ENCODE measurements around the gene DNAAF3. TPM values are rescaled to one million over a fixed set of nuclear protein-coding genes. Genes with fewer than 3 reads are reported as not detected.
"Not testable (repeated sequence)": the region's sequence is repeated elsewhere in the genome, so short reads cannot be mapped to it uniquely, and the experiment has no call there.

DNAAF3 gene
- total RNA-seq, 1 donor from 2014 or later = 18.4 TPM

DNA sequence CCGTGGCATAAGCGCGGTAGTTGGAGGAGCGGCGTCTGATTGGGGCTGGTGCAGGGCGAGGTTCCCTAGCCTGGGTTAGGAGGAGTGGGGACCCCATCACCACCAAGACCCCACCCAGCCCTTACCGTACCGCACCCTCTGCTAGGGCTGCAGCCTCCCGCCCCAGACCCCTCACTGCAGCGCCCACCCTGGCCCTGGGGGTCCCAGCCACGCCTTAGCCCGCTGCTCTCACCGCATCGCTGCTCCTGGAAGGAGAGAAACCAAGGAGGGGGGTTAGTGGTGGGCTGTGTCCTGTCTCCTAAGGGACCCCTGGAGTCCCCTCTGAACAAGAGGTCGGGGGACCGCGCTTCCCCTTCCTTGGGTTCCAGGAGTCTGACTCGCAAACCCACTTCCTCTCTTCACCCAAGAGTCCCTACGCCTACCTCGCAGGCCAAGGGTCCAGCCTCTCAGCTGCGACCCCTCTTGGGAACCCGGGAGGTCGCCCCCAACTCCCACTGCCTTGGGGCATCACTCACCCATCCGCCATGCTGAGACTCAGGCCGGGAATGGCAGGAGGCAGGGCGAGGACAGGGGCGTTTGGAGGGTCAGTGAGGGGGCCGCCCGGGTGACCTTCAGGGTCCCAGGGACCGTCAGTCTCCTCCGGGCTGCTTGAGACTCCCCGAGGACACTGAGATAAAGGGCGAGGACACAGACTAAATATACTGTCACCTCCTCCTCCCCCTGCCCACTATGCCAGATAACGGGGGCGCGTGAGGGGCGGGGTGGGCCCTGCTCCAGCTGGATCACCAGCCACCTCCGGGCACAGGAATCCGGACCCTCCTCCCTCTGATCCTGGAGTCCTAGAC is 9.1 kb downstream of the DNAAF3 start, which contains the start of gene TNNI3:
Gene TNNI3, minus strand, starts transcription at position 669 of the 845 bp plus-strand sequence. Its CDS starts 143 bp downstream, at position 526.
- H3K27me3 Mint-ChIP-seq = peaks cover 36% of the 10 kb centered on the region
- H3K27ac Mint-ChIP-seq = no peak within 1 kb of the TSS
- peak within 1 kb of the TSS; percentile 75 for H3K4me3 Mint-ChIP-seq (ENCODE audit: low read depth)
- no peaks in the 10 kb centered on the region for H3K9me3 Mint-ChIP-seq (ENCODE audit: low read depth)
- DNase-seq (ENCODE audit: low spot score, unreplicated experiment) = no peak
- H3K36me3 Mint-ChIP-seq (ENCODE audit: insufficient read depth) = no peaks in the 10 kb centered on the region
- TF ChIP-seq, protein P1, sequence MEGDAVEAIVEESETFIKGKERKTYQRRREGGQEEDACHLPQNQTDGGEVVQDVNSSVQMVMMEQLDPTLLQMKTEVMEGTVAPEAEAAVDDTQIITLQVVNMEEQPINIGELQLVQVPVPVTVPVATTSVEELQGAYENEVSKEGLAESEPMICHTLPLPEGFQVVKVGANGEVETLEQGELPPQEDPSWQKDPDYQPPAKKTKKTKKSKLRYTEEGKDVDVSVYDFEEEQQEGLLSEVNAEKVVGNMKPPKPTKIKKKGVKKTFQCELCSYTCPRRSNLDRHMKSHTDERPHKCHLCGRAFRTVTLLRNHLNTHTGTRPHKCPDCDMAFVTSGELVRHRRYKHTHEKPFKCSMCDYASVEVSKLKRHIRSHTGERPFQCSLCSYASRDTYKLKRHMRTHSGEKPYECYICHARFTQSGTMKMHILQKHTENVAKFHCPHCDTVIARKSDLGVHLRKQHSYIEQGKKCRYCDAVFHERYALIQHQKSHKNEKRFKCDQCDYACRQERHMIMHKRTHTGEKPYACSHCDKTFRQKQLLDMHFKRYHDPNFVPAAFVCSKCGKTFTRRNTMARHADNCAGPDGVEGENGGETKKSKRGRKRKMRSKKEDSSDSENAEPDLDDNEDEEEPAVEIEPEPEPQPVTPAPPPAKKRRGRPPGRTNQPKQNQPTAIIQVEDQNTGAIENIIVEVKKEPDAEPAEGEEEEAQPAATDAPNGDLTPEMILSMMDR (IDR thresholded peaks at IDR 0.05; ENCODE audit: unreplicated experiment) = no peak
- peaks cover 2% of the 10 kb centered on the region for H3K4me1 Mint-ChIP-seq (ENCODE audit: low read depth)

DNA sequence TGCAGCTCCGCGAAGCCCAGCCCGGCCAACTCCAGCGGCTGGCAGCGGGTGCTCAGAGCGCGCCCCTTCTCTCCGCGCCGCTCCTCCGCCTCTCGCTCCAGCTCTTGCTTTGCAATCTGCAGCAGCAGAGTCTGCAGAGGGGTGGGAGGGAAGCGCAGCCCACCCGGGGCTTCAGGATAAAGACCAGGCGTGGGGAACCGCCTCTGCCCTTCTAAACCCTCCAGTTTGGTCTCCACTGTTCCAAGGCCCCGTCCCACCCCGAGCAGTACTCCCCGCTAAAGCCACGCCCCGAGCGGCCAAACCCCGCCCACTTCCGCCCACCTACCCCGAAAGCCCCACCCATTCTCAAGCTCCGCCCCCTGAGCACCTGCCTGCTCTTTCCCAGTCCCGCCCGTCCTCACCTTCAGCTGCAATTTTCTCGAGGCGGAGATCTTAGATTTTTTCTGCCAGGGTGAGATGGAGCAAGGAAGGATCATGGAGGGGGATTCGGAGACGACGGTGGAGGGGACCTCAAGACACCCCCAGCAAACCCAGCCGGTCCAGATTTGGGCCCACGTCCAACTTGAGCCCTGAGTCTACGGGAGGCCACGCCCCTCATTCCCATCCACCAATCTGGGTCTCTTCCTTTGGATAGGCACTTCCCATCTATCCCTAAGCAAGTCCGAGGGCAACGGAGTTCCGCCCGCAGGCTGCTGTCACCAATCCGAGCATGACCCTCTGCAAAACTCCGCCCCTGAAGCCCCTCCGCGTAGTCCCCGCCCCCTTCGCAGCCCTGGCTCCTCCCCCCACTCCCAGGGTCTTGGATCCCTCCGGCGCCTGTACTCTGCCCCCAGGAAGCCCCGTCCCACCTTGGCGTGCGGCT is 10.0 kb downstream of the DNAAF3 start:
- Mint-ChIP-seq H3K27ac (no peak overlapping the region), H3K4me1 (ENCODE audit: low read depth) (peaks cover 2% of the 10 kb centered on the region), H3K9me3 (ENCODE audit: low read depth) (no peaks in the 10 kb centered on the region), H3K36me3 (ENCODE audit: insufficient read depth) (peaks cover 3% of the 10 kb centered on the region), H3K4me3 (ENCODE audit: low read depth) (peak overlapping the region; percentile 75), H3K27me3 (peaks cover 40% of the 10 kb centered on the region)
- TF ChIP-seq, protein P1 (IDR thresholded peaks at IDR 0.05; ENCODE audit: unreplicated experiment) = no peak
- DNase-seq (ENCODE audit: low spot score, unreplicated experiment) = peak; percentile 71

GRCh38 chr19:55155784-55156183 is 10.6 kb downstream of the DNAAF3 start:
- H3K27ac Mint-ChIP-seq; H3K4me1 Mint-ChIP-seq (ENCODE audit: low read depth); H3K36me3 Mint-ChIP-seq (ENCODE audit: insufficient read depth); DNase-seq (ENCODE audit: low spot score, unreplicated experiment); H3K9me3 Mint-ChIP-seq (ENCODE audit: low read depth): not testable (repeated sequence)
- Mint-ChIP-seq H3K4me3 (ENCODE audit: low read depth) (peak overlapping the region; percentile 75), H3K27me3 (peaks cover 43% of the 10 kb centered on the region)

- Mint-ChIP-seq H3K9me3 (ENCODE audit: low read depth) (no peaks in the 10 kb centered on the region), H3K4me1 (ENCODE audit: low read depth) (peaks cover 5% of the 10 kb centered on the region), H3K4me3 (ENCODE audit: low read depth) (no peak overlapping the region), H3K27ac (no peak overlapping the region), H3K27me3 (peaks cover 51% of the 10 kb centered on the region), H3K36me3 (ENCODE audit: insufficient read depth) (peaks cover 3% of the 10 kb centered on the region)
- TF ChIP-seq, protein P1 (IDR thresholded peaks at IDR 0.05; ENCODE audit: unreplicated experiment) = no peak
- DNase-seq (ENCODE audit: low spot score, unreplicated experiment) = no peak
Observed at GRCh38 chr19:55153652-55154264, 12.7 kb downstream of the DNAAF3 start.

GRCh38 chr19:55152017-55152416 is 14.4 kb downstream of the DNAAF3 start:
- no peak for DNase-seq (ENCODE audit: low spot score, unreplicated experiment)
- Mint-ChIP-seq H3K27ac (no peak overlapping the region), H3K27me3 (peaks cover 51% of the 10 kb centered on the region), H3K4me1 (ENCODE audit: low read depth) (peaks cover 5% of the 10 kb centered on the region), H3K36me3 (ENCODE audit: insufficient read depth) (peaks cover 3% of the 10 kb centered on the region), H3K9me3 (ENCODE audit: low read depth) (no peaks in the 10 kb centered on the region), H3K4me3 (ENCODE audit: low read depth) (no peak overlapping the region)
- TF ChIP-seq, protein P1 (IDR thresholded peaks at IDR 0.05; ENCODE audit: unreplicated experiment) = no peak
